ENCODE data around the gene LIPJ. TPM values are rescaled to one million over a fixed set of nuclear protein-coding genes. Genes with fewer than 3 reads are reported as not detected.

The LIPJ gene
- total RNA-seq, 1 donor = 0.09 TPM

DNA sequence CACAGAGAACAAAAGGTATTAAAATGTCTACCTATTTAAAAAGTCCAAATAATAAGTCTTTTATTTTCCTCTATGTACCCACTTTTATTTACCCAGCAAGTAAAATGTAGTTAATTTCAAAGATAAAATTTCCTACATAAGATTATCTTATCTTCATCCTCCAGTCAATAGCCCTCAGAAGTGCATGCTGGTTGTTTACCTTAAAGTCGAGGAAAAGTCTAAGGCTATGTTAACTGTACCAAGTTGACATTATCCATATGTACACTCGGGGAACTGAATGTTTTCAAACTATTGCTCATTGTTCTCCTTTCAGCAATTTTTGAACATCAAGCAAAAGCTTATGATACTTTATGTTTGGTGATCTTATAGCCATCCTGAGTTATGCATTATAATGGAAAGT is 53.6 kb downstream of the LIPJ start:
- TF ChIP-seq, protein P1, sequence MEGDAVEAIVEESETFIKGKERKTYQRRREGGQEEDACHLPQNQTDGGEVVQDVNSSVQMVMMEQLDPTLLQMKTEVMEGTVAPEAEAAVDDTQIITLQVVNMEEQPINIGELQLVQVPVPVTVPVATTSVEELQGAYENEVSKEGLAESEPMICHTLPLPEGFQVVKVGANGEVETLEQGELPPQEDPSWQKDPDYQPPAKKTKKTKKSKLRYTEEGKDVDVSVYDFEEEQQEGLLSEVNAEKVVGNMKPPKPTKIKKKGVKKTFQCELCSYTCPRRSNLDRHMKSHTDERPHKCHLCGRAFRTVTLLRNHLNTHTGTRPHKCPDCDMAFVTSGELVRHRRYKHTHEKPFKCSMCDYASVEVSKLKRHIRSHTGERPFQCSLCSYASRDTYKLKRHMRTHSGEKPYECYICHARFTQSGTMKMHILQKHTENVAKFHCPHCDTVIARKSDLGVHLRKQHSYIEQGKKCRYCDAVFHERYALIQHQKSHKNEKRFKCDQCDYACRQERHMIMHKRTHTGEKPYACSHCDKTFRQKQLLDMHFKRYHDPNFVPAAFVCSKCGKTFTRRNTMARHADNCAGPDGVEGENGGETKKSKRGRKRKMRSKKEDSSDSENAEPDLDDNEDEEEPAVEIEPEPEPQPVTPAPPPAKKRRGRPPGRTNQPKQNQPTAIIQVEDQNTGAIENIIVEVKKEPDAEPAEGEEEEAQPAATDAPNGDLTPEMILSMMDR (IDR thresholded peaks at IDR 0.05; ENCODE audit: insufficient read depth, low read length) = no peak
- no peak overlapping the region for H3K4me3 ChIP-seq (ENCODE audit: low read depth, low read length)

DNA sequence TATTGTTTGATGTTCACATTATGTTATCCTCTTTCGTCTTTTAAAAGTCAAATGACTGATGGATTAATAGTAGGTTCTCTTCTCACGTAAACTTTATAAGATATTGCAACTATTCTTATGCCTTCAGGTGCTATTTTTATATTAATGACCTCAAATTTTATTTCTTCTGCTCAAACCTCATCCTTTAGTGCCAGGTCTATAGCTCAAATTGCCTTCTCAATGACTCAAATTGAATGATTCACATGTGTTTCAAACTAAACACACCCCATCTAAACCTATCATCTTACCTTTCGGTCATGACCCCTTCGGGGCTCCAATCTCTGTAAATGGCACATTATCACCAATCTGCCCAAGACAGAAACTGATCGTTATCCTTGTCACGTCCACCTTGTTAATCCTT is 55.6 kb downstream of the LIPJ start:
- no peak overlapping the region for H3K4me3 ChIP-seq (ENCODE audit: low read depth, low read length)
- no peak for DNase-seq (ENCODE audit: low read depth)

More for the DNA sequence above, 53.6 kb downstream of the LIPJ start:
- DNase-seq (ENCODE audit: low read depth) = no peak

DNA sequence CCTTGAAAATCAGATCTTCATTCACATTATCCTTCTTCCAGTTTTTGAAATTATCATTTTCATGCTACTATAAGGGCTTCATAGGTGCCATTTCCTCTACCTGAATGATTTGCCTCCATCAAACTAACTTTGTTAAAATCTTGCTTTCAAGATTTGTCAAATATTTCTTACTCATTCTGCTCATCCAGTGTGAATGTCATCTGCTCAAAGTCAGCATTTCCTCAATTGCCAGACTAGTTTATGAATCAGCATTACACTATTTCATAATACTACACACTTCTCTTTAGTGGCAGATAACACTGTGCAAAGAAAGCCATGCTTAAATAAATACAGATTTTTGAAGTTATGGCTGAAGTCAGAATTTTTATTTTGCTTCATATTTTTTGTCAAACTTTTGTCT is 56.4 kb downstream of the LIPJ start:
- TF ChIP-seq, protein P1 (IDR thresholded peaks at IDR 0.05; ENCODE audit: insufficient read depth, low read length) = no peak
- peak; percentile 61 for DNase-seq (ENCODE audit: low read depth)

More for the DNA sequence above, 55.6 kb downstream of the LIPJ start:
- TF ChIP-seq, protein P1 (IDR thresholded peaks at IDR 0.05; ENCODE audit: insufficient read depth, low read length) = no peak

DNA sequence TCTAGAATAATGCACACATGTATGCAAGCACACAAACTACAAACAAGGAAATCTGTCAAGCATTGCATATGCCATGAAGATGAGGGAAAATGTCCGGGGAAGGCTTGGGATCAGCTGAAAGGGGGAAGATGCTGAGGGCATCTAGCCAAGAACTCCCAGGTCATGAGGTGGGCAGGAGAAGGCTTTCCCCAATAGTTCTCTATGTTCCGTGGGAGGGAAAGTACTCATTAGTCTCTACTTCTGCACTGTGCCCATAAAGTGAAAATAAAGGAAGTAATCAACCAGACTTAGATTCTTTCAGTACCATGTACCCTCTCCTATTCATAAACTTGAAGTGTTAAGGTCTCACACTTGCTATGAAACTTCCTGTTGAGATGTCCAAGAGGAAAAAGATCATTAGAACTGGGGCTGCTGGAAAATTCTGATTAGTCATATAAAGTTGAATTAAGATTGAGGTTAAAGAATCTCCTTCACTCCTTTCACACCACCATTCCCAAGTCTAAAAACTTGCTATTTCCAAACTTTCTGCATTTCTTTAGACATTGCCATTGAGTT is 60.6 kb downstream of the LIPJ start:
- TF ChIP-seq, protein P1 (IDR thresholded peaks at IDR 0.05; ENCODE audit: insufficient read depth, low read length) = no peak
- no peak for DNase-seq (ENCODE audit: low read depth)
- no peak overlapping the region for H3K4me3 ChIP-seq (ENCODE audit: low read depth, low read length)

More for the DNA sequence above, 56.4 kb downstream of the LIPJ start:
- no peak overlapping the region for H3K4me3 ChIP-seq (ENCODE audit: low read depth, low read length)

DNA sequence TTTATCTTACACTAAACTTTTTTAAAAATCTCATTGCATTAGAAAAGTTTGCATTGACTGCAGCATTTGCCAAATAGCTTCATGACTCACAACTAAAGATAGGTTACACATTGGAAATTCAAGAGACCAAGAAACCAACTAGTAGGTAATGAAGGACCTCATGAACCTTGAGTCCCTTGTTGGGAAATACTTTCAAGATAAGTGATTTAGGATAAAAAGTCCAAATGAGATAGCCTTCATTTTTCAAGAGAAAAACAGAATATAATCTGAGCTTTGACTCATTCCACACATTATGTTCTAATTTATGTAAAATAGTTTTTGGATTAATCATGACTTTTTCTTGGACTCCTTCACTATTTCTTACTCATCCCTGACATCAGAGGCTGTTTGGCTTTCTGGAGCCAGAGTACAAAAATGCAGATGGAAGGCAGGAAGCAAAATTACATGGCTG is 64.6 kb downstream of the LIPJ start:
- TF ChIP-seq, protein P1 (IDR thresholded peaks at IDR 0.05; ENCODE audit: insufficient read depth, low read length) = no peak
- DNase-seq (ENCODE audit: low read depth) = peak; percentile 97
- no peak overlapping the region for H3K4me3 ChIP-seq (ENCODE audit: low read depth, low read length)

DNA sequence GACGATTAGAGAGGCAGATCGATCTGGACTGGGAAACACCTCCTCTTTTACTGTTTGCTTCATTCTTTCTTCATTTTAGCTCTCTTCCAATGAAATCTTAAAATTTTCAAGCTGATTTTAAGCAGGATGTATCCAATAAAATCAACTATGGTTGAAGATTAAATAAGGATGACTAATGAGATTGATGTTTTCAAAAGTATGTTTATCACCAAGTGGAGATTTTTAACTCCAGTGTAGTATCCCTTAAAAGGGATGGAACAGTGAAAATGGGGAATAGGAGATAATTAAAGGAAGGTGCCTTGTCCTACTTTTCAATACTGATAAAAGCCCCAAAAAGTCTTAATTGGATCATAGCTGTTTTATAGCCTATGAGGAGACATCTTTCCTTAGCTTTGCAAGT is 66.1 kb downstream of the LIPJ start:
- DNase-seq (ENCODE audit: low read depth) = peak; percentile 45
- no peak overlapping the region for H3K4me3 ChIP-seq (ENCODE audit: low read depth, low read length)
- TF ChIP-seq, protein P1 (IDR thresholded peaks at IDR 0.05; ENCODE audit: insufficient read depth, low read length) = no peak

Small RNA genes lying within 50 kb of the gene (small RNA-seq; reads per million reads assigned to genes)
- not detected for gene RF00019

Other genes starting within 250 kb of the LIPJ start
- gene RNLS, start 3.4 kb upstream of the LIPJ start, total RNA-seq (ENCODE audit: low replicate concordance) = 7.0 and 16.8 TPM in 2 replicates
- gene LIPF, start 77.7 kb downstream of the LIPJ start, total RNA-seq (ENCODE audit: low replicate concordance) = not detected in 2 replicates
- gene LIPK, start 119.5 kb downstream of the LIPJ start, total RNA-seq (ENCODE audit: low replicate concordance) = not detected in 2 replicates
- gene LIPN, start 173.3 kb downstream of the LIPJ start, total RNA-seq (ENCODE audit: low replicate concordance) = not detected in 2 replicates
- 0.82 TPM in 1 of 2 replicates, not detected in the other for gene LIPM, start 216.0 kb downstream of the LIPJ start, total RNA-seq (ENCODE audit: low replicate concordance)